HepG2 (cell line): ENCODE data around the gene SLC44A4. TPM values are rescaled to one million over a fixed set of nuclear protein-coding genes. Genes with fewer than 3 reads are reported as not detected.

Experiments used
- ATAC-seq: fragments of 200-7000 bp; cut with Tn5 transposase; 3 replicates; pipeline ENCODE4 v1.9.1; 2020; ENCODE audit warnings: mild to moderate bottlenecking, moderate library complexity
- BruUV-seq: library from RNA; stranded (reverse); fragments of 400-500 nt; replicated peaks from 2 replicates; lab custom pipeline; 2021; lab: Mats Ljungman, UMichigan
- CTCF ChIA-PET: fragments of 300-600 bp; formaldehyde crosslinking; extraction: SDS; loops from one replicate; lab custom pipeline; 2021; ENCODE audit warnings: low total read pairs, inconsistent platforms, low intra/inter-chr PET ratio; lab: Yijun Ruan, JAX
- POLR2A ChIA-PET: fragments of 350-600 bp; sonication (Branson Sonifier 250); formaldehyde crosslinking; loops from one replicate; lab custom pipeline; 2020; ENCODE audit warnings: antibody characterized with exemption, inconsistent platforms; lab: Yijun Ruan, JAX
- DNase-seq: peaks from one replicate; pipeline ENCODE4 v3.0.0-alpha.2; 2015; ENCODE audit warnings: low spot score
- FAIRE-seq: peaks from 3 replicates; lab custom pipeline; 2011; peaks lifted over from hg19 to GRCh38; lab: Jason Lieb, UNC
- H2AFZ ChIP-seq: one replicate; pipeline ENCODE4 v1.6.1; 2011; ENCODE audit warnings: low read length, inconsistent platforms
- H3K27ac ChIP-seq: fragments of 300-600 bp; 3 replicates; pipeline ENCODE4 v1.8.0; 2011; ENCODE audit warnings: mixed run types, mild to moderate bottlenecking, mixed read lengths, low read length, inconsistent platforms; ENCODE audit not compliant: insufficient read depth; ENCODE audit errors: extremely low read length
- H3K27me3 ChIP-seq, 2 experiments: fragments of 200-600 bp in 1 of 2; 2 replicates in 1 of 2; 3 replicates in 1 of 2; pipeline versions ENCODE4 v1.6.0 to v1.8.0; 2011; ENCODE audit warnings: low read length in 2 of 2, mild to moderate bottlenecking in 2 of 2, moderate library complexity in 2 of 2, inconsistent platforms in 1 of 2; ENCODE audit not compliant: insufficient read depth in 2 of 2, control insufficient read depth in 1 of 2
- H3K36me3 ChIP-seq, 2 experiments: fragments of 200-600 bp in 1 of 2; replicated peaks in 1 of 2; 2 replicates in 1 of 2; 3 replicates in 1 of 2; pipeline versions ENCODE4 v1.5.1 to v1.8.0; 2011; ENCODE audit warnings: low read length in 2 of 2, inconsistent platforms in 1 of 2; ENCODE audit not compliant: insufficient read depth in 2 of 2, control insufficient read depth in 1 of 2
- H3K4me1 ChIP-seq: 2 replicates; pipeline ENCODE4 v1.5.1; 2012; ENCODE audit warnings: low read length, inconsistent platforms; ENCODE audit not compliant: insufficient read depth
- H3K4me2 ChIP-seq: 2 replicates; pipeline ENCODE4 v1.6.0; 2011; ENCODE audit warnings: low read depth, low read length, inconsistent platforms
- H3K4me3 ChIP-seq, 3 experiments: fragments of 200-600 bp in 1 of 3; sonication (generic), shearing (Covaris generic) in 1 of 3; replicated peaks in 1 of 3; 2 replicates each; pipeline ENCODE4 v1.5.1; 2011 to 2016; ENCODE audit warnings: low read length in 3 of 3, inconsistent platforms in 2 of 3, low read depth in 2 of 3, mild to moderate bottlenecking in 2 of 3, control low read depth in 1 of 3, mixed read lengths in 1 of 3; ENCODE audit not compliant: insufficient read depth in 1 of 3
- H3K79me2 ChIP-seq: one replicate; pipeline ENCODE4 v1.6.1; 2011; ENCODE audit warnings: low read length, inconsistent platforms; ENCODE audit not compliant: insufficient read depth
- H3K9ac ChIP-seq: 2 replicates; pipeline ENCODE4 v1.6.0; 2011; ENCODE audit warnings: mild to moderate bottlenecking, low read depth, low read length, inconsistent platforms; ENCODE audit not compliant: insufficient read depth
- H3K9me3 ChIP-seq: 2 replicates; pipeline ENCODE4 v1.5.1; 2012; ENCODE audit warnings: mild to moderate bottlenecking, low read length
- H4K20me1 ChIP-seq: 2 replicates; pipeline ENCODE4 v1.6.0; 2011; ENCODE audit warnings: inconsistent platforms, mild to moderate bottlenecking, low read length, moderate library complexity; ENCODE audit not compliant: insufficient read depth
- CENPX ChIP-seq: sonication (generic); formaldehyde crosslinking; IDR thresholded peaks from 2 replicates; pipeline ENCODE4 v1.9.0; 2021; ENCODE audit warnings: mild to moderate bottlenecking, missing genetic modification reagents, moderate library complexity
- HBP1 ChIP-seq: IDR thresholded peaks from 2 replicates; pipeline ENCODE4 v1.6.1; 2016; ENCODE audit warnings: low read depth, control low read depth
- HOXD1 ChIP-seq: sonication (generic); formaldehyde crosslinking; IDR thresholded peaks from 2 replicates; pipeline ENCODE4 v1.5.0; 2020; ENCODE audit warnings: missing genetic modification reagents
- NBN ChIP-seq: fragments of 450-650 bp; conservative IDR thresholded peaks from 2 replicates; pipeline ENCODE4 v1.6.1; 2017
- NFYB ChIP-seq: sonication (generic); formaldehyde crosslinking; IDR thresholded peaks from 2 replicates; pipeline ENCODE4 v1.4.0; 2020; ENCODE audit warnings: missing genetic modification reagents
- REL ChIP-seq: sonication (generic); formaldehyde crosslinking; conservative IDR thresholded peaks from 2 replicates; pipeline ENCODE4 v1.8.0; 2022; ENCODE audit warnings: mild to moderate bottlenecking, missing genetic modification reagents, moderate library complexity
- ZFP36L2 ChIP-seq: sonication (generic); formaldehyde crosslinking; IDR thresholded peaks from 2 replicates; pipeline ENCODE4 v1.4.0; 2020; ENCODE audit warnings: missing genetic modification reagents
- ZMYM3 ChIP-seq: sonication (generic); formaldehyde crosslinking; IDR thresholded peaks from 2 replicates; pipeline ENCODE4 v1.5.1; 2020; ENCODE audit warnings: mild to moderate bottlenecking, missing genetic modification reagents
- ZNF354B ChIP-seq: sonication (generic); formaldehyde crosslinking; IDR thresholded peaks from 2 replicates; pipeline ENCODE4 v1.8.0; 2022; ENCODE audit warnings: mild to moderate bottlenecking, missing genetic modification reagents
- ZNF44 ChIP-seq: sonication (generic); formaldehyde crosslinking; IDR thresholded peaks from 2 replicates; pipeline ENCODE4 v1.5.1; 2020; ENCODE audit warnings: mild to moderate bottlenecking, missing genetic modification reagents
- ZNF451 ChIP-seq: sonication (generic); formaldehyde crosslinking; IDR thresholded peaks from 2 replicates; pipeline ENCODE4 v1.5.0; 2020; ENCODE audit warnings: mild to moderate bottlenecking, missing genetic modification reagents
- ZNF512 ChIP-seq: sonication (generic); formaldehyde crosslinking; IDR thresholded peaks from 2 replicates; pipeline ENCODE4 v1.4.0; 2020; ENCODE audit warnings: mild to moderate bottlenecking, missing genetic modification reagents
- ZNF652 ChIP-seq: IDR thresholded peaks from 2 replicates; pipeline ENCODE4 v1.6.1; 2016; ENCODE audit warnings: low read depth, borderline replicate concordance
- ZNF713 ChIP-seq: sonication (generic); formaldehyde crosslinking; IDR thresholded peaks from 2 replicates; pipeline ENCODE4 v1.4.0; 2020; ENCODE audit warnings: mild to moderate bottlenecking, missing genetic modification reagents
- WGBS: methylation state at CpG from one replicate; pipeline ENCODE4 v1.1.6; 2017; ENCODE audit warnings: low lambda C conversion rate; 5-methylcytosine and 5-hydroxymethylcytosine counted together
- in situ Hi-C: cut with HindIII; loops from 2 replicates; pipeline ENCODE4 v1.10.0; 2017; ENCODE audit warnings: low pct_unique_long_range_greater_than_20kb; ENCODE audit not compliant: extremely low pct_ligation_motif_present
- intact Hi-C: fragments of 100-400 bp; cut with micrococcal nuclease; formaldehyde crosslinking; loops from one replicate; pipeline ENCODE4 v1.10.0; 2022; ENCODE audit not compliant: unreplicated experiment
- polyA plus RNA-seq, 8 experiments: library from polyadenylated mRNA; depleted of rRNA in 3 of 8; stranded (reverse) in 7 of 8; unstranded in 1 of 8; fragments of >200 nt; fragmentation: Illumina TruSeq in 4 of 8; extraction: Trizol in 4 of 8; gene quantifications; 2 replicates each; pipeline versions ENCODE4 v1.2.1 to v1.2.3, GENCODE V29; 2011 to 2016; ENCODE audit warnings: low read depth in 4 of 8, missing spikeins in 1 of 8, mixed read lengths in 1 of 8; ENCODE audit not compliant: insufficient read depth in 1 of 8
- total RNA-seq, 5 experiments: library from RNA; depleted of rRNA; stranded (reverse); fragments of >200 nt; fragmentation: Illumina TruSeq; extraction: Trizol; gene quantifications; 2 replicates each; pipeline ENCODE4 v1.2.3, GENCODE V29; 2016; ENCODE audit warnings: low read depth in 1 of 5
- TF ChIP-seq, protein P1 (sequence below): fragments of 450-650 bp; IDR thresholded peaks from 2 replicates; pipeline ENCODE4 v1.6.1; 2016
- TF ChIP-seq, protein P2 (sequence below), 2 experiments: sonication (generic) in 1 of 2; formaldehyde crosslinking in 1 of 2; IDR thresholded peaks; 2 replicates each; pipeline versions ENCODE4 v1.5.1 to v1.6.1; 2011 to 2020; ENCODE audit warnings: borderline replicate concordance in 1 of 2, low read depth in 1 of 2, low read length in 1 of 2, mild to moderate bottlenecking in 1 of 2, missing genetic modification reagents in 1 of 2, moderate library complexity in 1 of 2

Gene SLC44A4
- total and polyA plus RNA-seq, 2 of the 13 experiments (the other 11 are each of a cell fraction or from before 2014, with no cell fraction given): 3.5 to 5.9 TPM

- TF ChIP-seq HBP1 (CRISPR knock-in tag): no peak
- no peak for TF ChIP-seq ZNF451 (CRISPR knock-in tag)
- TF ChIP-seq, all 625 proteins: peak for 0
Observed at GRCh38 chr6:31879143-31879542, 346 bp upstream of the SLC44A4 start (continued).

- peak overlapping the region; percentile 92 for H3K4me2 ChIP-seq
- in situ Hi-C loops: no loop called here
- 33% methylated on average over 3 of the region's 3 CpGs for WGBS
- peak; percentile 33 for ATAC-seq
- H3K4me3 ChIP-seq: peak overlapping the region; percentile 42 to 72 (median 46); a peak in 5 of 6 replicates
- peaks cover 19 to 34% of the 10 kb centered on the region in 2 experiments for H3K36me3 ChIP-seq
- peaks cover 41% of the 10 kb centered on the region for H3K4me1 ChIP-seq
- no peak overlapping the region for H3K27ac ChIP-seq
- intact Hi-C loops: no loop called here
- no peak overlapping the region for H2AFZ ChIP-seq
- BruUV-seq: no TSS peak
- H3K9me3 ChIP-seq: no peaks in the 10 kb centered on the region
- ChIA-PET POLR2A (interaction anchor here (1.1 to 7.2 kb wide), 2 partner anchors 10 to 14 kb away, joined by 3 to 103 read pairs; partner anchors contain the start of gene NEU1), CTCF (no interaction called here)
- no peak for FAIRE-seq
- no peak for DNase-seq
- no peaks in the 10 kb centered on the region for H3K27me3 ChIP-seq
- no peaks in the 10 kb centered on the region for H4K20me1 ChIP-seq
- H3K79me2 ChIP-seq: no peaks in the 10 kb centered on the region
- H3K9ac ChIP-seq: peak overlapping the region; percentile 65
- TF ChIP-seq ZNF652 (no peak), ZNF44 (CRISPR knock-in tag) (no peak), HOXD1 (no peak), NBN (no peak), ZFP36L2 (no peak), ZNF512 (CRISPR knock-in tag) (no peak), REL (CRISPR knock-in tag) (no peak), ZNF354B (CRISPR knock-in tag) (0 out of 2 replicates have a peak, but pooled peaks have one; percentile 38), ZMYM3 (CRISPR knock-in tag) (no peak), ZNF713 (CRISPR knock-in tag) (no peak), NFYB (no peak), CENPX (CRISPR knock-in tag) (no peak)
- TF ChIP-seq, protein P1, sequence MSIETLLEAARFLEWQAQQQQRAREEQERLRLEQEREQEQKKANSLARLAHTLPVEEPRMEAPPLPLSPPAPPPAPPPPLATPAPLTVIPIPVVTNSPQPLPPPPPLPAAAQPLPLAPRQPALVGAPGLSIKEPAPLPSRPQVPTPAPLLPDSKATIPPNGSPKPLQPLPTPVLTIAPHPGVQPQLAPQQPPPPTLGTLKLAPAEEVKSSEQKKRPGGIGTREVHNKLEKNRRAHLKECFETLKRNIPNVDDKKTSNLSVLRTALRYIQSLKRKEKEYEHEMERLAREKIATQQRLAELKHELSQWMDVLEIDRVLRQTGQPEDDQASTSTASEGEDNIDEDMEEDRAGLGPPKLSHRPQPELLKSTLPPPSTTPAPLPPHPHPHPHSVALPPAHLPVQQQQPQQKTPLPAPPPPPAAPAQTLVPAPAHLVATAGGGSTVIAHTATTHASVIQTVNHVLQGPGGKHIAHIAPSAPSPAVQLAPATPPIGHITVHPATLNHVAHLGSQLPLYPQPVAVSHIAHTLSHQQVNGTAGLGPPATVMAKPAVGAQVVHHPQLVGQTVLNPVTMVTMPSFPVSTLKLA: no peak
- TF ChIP-seq, protein P2, sequence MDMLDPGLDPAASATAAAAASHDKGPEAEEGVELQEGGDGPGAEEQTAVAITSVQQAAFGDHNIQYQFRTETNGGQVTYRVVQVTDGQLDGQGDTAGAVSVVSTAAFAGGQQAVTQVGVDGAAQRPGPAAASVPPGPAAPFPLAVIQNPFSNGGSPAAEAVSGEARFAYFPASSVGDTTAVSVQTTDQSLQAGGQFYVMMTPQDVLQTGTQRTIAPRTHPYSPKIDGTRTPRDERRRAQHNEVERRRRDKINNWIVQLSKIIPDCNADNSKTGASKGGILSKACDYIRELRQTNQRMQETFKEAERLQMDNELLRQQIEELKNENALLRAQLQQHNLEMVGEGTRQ (IDR thresholded peaks at IDR 0.05; ENCODE audit: low read depth, low read length): no peak
- TF ChIP-seq, protein P2 (CRISPR knock-in tag; IDR thresholded peaks at IDR 0.05; ENCODE audit: borderline replicate concordance): no peak
Observed at GRCh38 chr6:31878222-31878621, 575 bp downstream of the SLC44A4 start.
